H9 (cell line): Measurements from ENCODE around the gene PHOX2B. TPM values are rescaled to one million over a fixed set of nuclear protein-coding genes. Genes with fewer than 3 reads are reported as not detected.

Source experiments
- DNase-seq: peaks from one replicate; pipeline ENCODE4 v3.0.0-alpha.2; 2017
- H2AFZ ChIP-seq: one replicate; pipeline ENCODE4 v1.6.1; 2013; ENCODE audit warnings: mild to moderate bottlenecking, low read length, control low read depth, moderate library complexity
- H2AK5ac ChIP-seq: 2 replicates; pipeline ENCODE4 v1.6.1; 2013; ENCODE audit warnings: low read length, control low read depth, mixed read lengths; ENCODE audit not compliant: insufficient read length
- H2BK120ac ChIP-seq: one replicate; pipeline ENCODE4 v1.6.1; 2013; ENCODE audit warnings: low read depth, mild to moderate bottlenecking, low read length, control low read depth, inconsistent platforms; ENCODE audit not compliant: poor library complexity, severe bottlenecking
- H2BK12ac ChIP-seq: 2 replicates; pipeline ENCODE4 v1.6.1; 2013; ENCODE audit warnings: low read length, control low read depth, mixed read lengths, low read depth; ENCODE audit not compliant: insufficient read length
- H2BK15ac ChIP-seq: 2 replicates; pipeline ENCODE4 v1.6.1; 2013; ENCODE audit warnings: low read depth, low read length, control low read depth
- H2BK20ac ChIP-seq: one replicate; pipeline ENCODE4 v1.6.1; 2013; ENCODE audit warnings: low read depth, mild to moderate bottlenecking, low read length, control low read depth, inconsistent platforms; ENCODE audit not compliant: poor library complexity, severe bottlenecking
- H2BK5ac ChIP-seq: 2 replicates; pipeline ENCODE4 v1.6.1; 2013; ENCODE audit warnings: low read length, control low read depth, mixed read lengths; ENCODE audit not compliant: insufficient read length
- H3K14ac ChIP-seq: 2 replicates; pipeline ENCODE4 v1.6.1; 2013; ENCODE audit warnings: low read length, control low read depth; ENCODE audit not compliant: insufficient read depth
- H3K18ac ChIP-seq: 2 replicates; pipeline ENCODE4 v1.6.1; 2013; ENCODE audit warnings: low read depth, mild to moderate bottlenecking, mixed read lengths, low read length, control low read depth; ENCODE audit not compliant: insufficient read length
- H3K23ac ChIP-seq: 2 replicates; pipeline ENCODE4 v1.6.1; 2013; ENCODE audit warnings: low read length, control low read depth, mixed read lengths, low read depth; ENCODE audit not compliant: insufficient read length
- H3K23me2 ChIP-seq: 2 replicates; pipeline ENCODE4 v1.6.1; 2013; ENCODE audit warnings: low read depth, mild to moderate bottlenecking, mixed read lengths, low read length, control low read depth; ENCODE audit not compliant: insufficient read length, poor library complexity, severe bottlenecking
- H3K27ac ChIP-seq: 2 replicates; pipeline ENCODE4 v1.5.1; 2013; ENCODE audit warnings: low read length, control low read depth, mixed read lengths, low read depth; ENCODE audit not compliant: insufficient read length
- H3K27me3 ChIP-seq: 2 replicates; pipeline ENCODE4 v1.6.1; 2013; ENCODE audit warnings: low read length, control low read depth, inconsistent platforms; ENCODE audit not compliant: insufficient read depth
- H3K4ac ChIP-seq: 2 replicates; pipeline ENCODE4 v1.6.1; 2013; ENCODE audit warnings: low read depth, mild to moderate bottlenecking, control low read depth, inconsistent platforms, low read length, moderate library complexity
- H3K4me1 ChIP-seq: 2 replicates; pipeline ENCODE4 v1.6.1; 2013; ENCODE audit warnings: low read length, control low read depth, inconsistent platforms; ENCODE audit not compliant: insufficient read depth
- H3K4me2 ChIP-seq: 2 replicates; pipeline ENCODE4 v1.6.1; 2013; ENCODE audit warnings: low read length, control low read depth, mixed read lengths; ENCODE audit not compliant: insufficient read length, insufficient read depth
- H3K56ac ChIP-seq: 2 replicates; pipeline ENCODE4 v1.6.1; 2013; ENCODE audit warnings: low read depth, mild to moderate bottlenecking, mixed read lengths, low read length, control low read depth; ENCODE audit not compliant: insufficient read length
- H3K79me1 ChIP-seq: 2 replicates; pipeline ENCODE4 v1.6.1; 2013; ENCODE audit warnings: low read depth, mild to moderate bottlenecking, moderate library complexity, low read length, control low read depth, inconsistent platforms; ENCODE audit not compliant: insufficient read depth, poor library complexity, severe bottlenecking
- H3K79me2 ChIP-seq: 2 replicates; pipeline ENCODE4 v1.6.1; 2013; ENCODE audit warnings: low read length, control low read depth, inconsistent platforms; ENCODE audit not compliant: insufficient read depth
- H3K9ac ChIP-seq: 2 replicates; pipeline ENCODE4 v1.6.1; 2013; ENCODE audit warnings: low read length, control low read depth, mixed read lengths; ENCODE audit not compliant: insufficient read length; ENCODE audit errors: extremely low read depth
- H3K9me3 ChIP-seq: one replicate; pipeline ENCODE4 v1.6.1; 2013; ENCODE audit warnings: low read depth, low read length, inconsistent platforms; ENCODE audit not compliant: control insufficient read depth
- H3T11ph ChIP-seq: one replicate; pipeline ENCODE4 v1.6.1; 2013; ENCODE audit warnings: mild to moderate bottlenecking, low read length, control low read depth, inconsistent platforms
- H4K20me1 ChIP-seq: one replicate; pipeline ENCODE4 v1.6.1; 2013; ENCODE audit not compliant: control insufficient read depth, insufficient read length, insufficient read depth
- H4K5ac ChIP-seq: 2 replicates; pipeline ENCODE4 v1.6.1; 2013; ENCODE audit warnings: low read depth, mild to moderate bottlenecking, mixed read lengths, low read length, control low read depth; ENCODE audit not compliant: insufficient read length
- H4K8ac ChIP-seq: replicated peaks from 2 replicates; pipeline ENCODE4 v1.6.1; 2013; ENCODE audit warnings: low read length, control low read depth, mixed read lengths, low read depth; ENCODE audit not compliant: insufficient read length
- H4K91ac ChIP-seq: 2 replicates; pipeline ENCODE4 v1.6.1; 2013; ENCODE audit warnings: low read depth, mild to moderate bottlenecking, moderate library complexity, mixed read lengths, low read length, control low read depth; ENCODE audit not compliant: insufficient read length
- H3K27ac Mint-ChIP-seq, 3 experiments: 2 replicates in 2 of 3; 3 replicates in 1 of 3; pipeline ENCODE4 v1.8.0; 2020 to 2021; ENCODE audit warnings: mixed read lengths in 3 of 3, mild to moderate bottlenecking in 1 of 3, moderate library complexity in 1 of 3
- H3K27me3 Mint-ChIP-seq: 2 replicates; pipeline ENCODE4 v1.8.0; 2021; ENCODE audit warnings: low read depth, mild to moderate bottlenecking, moderate library complexity, mixed read lengths
- H3K36me3 Mint-ChIP-seq, 3 experiments: 2 replicates in 2 of 3; 3 replicates in 1 of 3; pipeline ENCODE4 v1.8.0; 2020 to 2021; ENCODE audit warnings: low read depth in 3 of 3, mixed read lengths in 3 of 3; ENCODE audit not compliant: insufficient read depth in 1 of 3
- H3K4me1 Mint-ChIP-seq, 2 experiments: 2 replicates each; pipeline ENCODE4 v1.8.0; 2020; ENCODE audit warnings: mixed read lengths in 2 of 2
- H3K4me3 Mint-ChIP-seq, 2 experiments: 2 replicates in 1 of 2; 3 replicates in 1 of 2; pipeline ENCODE4 v1.8.0; 2020 to 2021; ENCODE audit warnings: mild to moderate bottlenecking in 2 of 2, mixed read lengths in 2 of 2, moderate library complexity in 1 of 2
- H3K9me3 Mint-ChIP-seq, 2 experiments: 2 replicates in 1 of 2; 3 replicates in 1 of 2; pipeline ENCODE4 v1.8.0; 2020; ENCODE audit warnings: mild to moderate bottlenecking in 2 of 2, mixed read lengths in 2 of 2, moderate library complexity in 1 of 2
- CTCF ChIP-seq: fragments of 200-600 bp; sonication (generic); conservative IDR thresholded peaks from 3 replicates; pipeline ENCODE4 v1.8.0; 2021; ENCODE audit warnings: antibody characterized with exemption, mild to moderate bottlenecking
- WGBS: extraction: QIAGEN DNeasy Blood & Tissue Kit; methylation state at CpG from one replicate; pipeline ENCODE4 v1.1.7; 2013; ENCODE audit warnings: missing lambda C conversion rate, low lambda C conversion rate, mixed read lengths; ENCODE audit not compliant: insufficient read length; ENCODE audit errors: extremely low coverage; 5-methylcytosine and 5-hydroxymethylcytosine counted together
- total RNA-seq: library from RNA; stranded (reverse); gene quantifications from 2 replicates; pipeline ENCODE4 v1.2.1, GENCODE V29; 2021

The PHOX2B gene
- total RNA-seq, 1 experiment from 2014 or later, result not detected

DNA sequence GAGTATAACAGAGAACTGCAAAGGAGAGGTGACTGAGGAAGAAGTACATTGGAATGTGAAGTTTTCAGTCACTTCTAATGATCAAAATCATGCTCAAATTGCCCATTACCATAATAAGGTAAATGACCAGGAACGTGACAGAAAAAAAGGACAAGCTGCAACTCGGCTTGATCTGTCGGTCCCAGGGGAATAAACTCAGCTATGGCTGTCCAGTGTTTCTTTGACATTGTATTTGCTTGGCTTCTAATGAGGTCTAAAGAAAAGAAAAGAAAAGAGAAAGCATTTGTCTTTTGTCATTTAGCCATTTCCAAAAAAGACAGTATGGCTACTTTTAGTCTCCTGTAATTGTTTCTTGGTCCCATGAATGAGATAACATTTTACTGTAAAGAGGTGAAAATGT, 25.2 kb downstream of the PHOX2B start:
- H3K27me3 Mint-ChIP-seq, result peaks cover 78% of the 10 kb centered on the region
- H3K4me1 Mint-ChIP-seq, result no peaks in the 10 kb centered on the region
- H3K9ac ChIP-seq, result no peak overlapping the region
- H2AFZ ChIP-seq, result no peak overlapping the region
- no peak overlapping the region for H3K27ac Mint-ChIP-seq
- no peak overlapping the region for H4K8ac ChIP-seq
- H2BK20ac ChIP-seq, result no peak overlapping the region
- no peaks in the 10 kb centered on the region for H3K4me1 ChIP-seq
- no peaks in the 10 kb centered on the region for H3K23me2 ChIP-seq
- no peak for TF ChIP-seq CTCF
- no peak overlapping the region for H3K4me3 Mint-ChIP-seq
- no peak overlapping the region for H3K56ac ChIP-seq
- H3K9me3 ChIP-seq, result no peaks in the 10 kb centered on the region
- H2BK15ac ChIP-seq, result no peak overlapping the region
- no peaks in the 10 kb centered on the region for H3K79me2 ChIP-seq
- no peak overlapping the region for H3K4me2 ChIP-seq
- H2BK12ac ChIP-seq, result no peak overlapping the region
- peaks cover 5 to 6% of the 10 kb centered on the region in 2 experiments for H3K9me3 Mint-ChIP-seq
- no CpG with 5 or more reads among the region's 3 CpGs for WGBS
- peaks cover 3% of the 10 kb centered on the region; the same call in 1 of the 2 replicates for H3K27me3 ChIP-seq
- no peaks in the 10 kb centered on the region for H3K36me3 Mint-ChIP-seq
- no peak overlapping the region for H3K27ac ChIP-seq
- H3T11ph ChIP-seq, result no peak overlapping the region
- no peak overlapping the region for H4K91ac ChIP-seq
- H3K14ac ChIP-seq, result no peak overlapping the region
- H2BK120ac ChIP-seq, result no peak overlapping the region
- no peak overlapping the region for H3K4ac ChIP-seq
- H3K79me1 ChIP-seq, result no peaks in the 10 kb centered on the region
- H2AK5ac ChIP-seq, result no peak overlapping the region
- H3K23ac ChIP-seq, result no peak overlapping the region
- H2BK5ac ChIP-seq, result no peak overlapping the region
- no peaks in the 10 kb centered on the region for H4K20me1 ChIP-seq
- H3K18ac ChIP-seq, result no peak overlapping the region
- H4K5ac ChIP-seq, result no peak overlapping the region
- DNase-seq, result no peak
